Thymus (tissue), 11 donors: ENCODE data around the gene UNC5C. TPM values are rescaled to one million over a fixed set of nuclear protein-coding genes. Genes with fewer than 3 reads are reported as not detected.

Source experiments
- DNase-seq, 9 donors: peaks; one replicate each; pipeline ENCODE4 v3.0.0-alpha.2; 2013; ENCODE audit warnings: low spot score in 9 of 9, low read depth in 6 of 9, missing footprints in 1 of 9
- H3K27ac ChIP-seq, 2 donors: one replicate each; pipeline ENCODE4 v1.5.1; 2013; ENCODE audit warnings: control low read depth in 1 of 2, low read depth in 1 of 2, low read length in 1 of 2, mild to moderate bottlenecking in 1 of 2, moderate library complexity in 1 of 2
- H3K27me3 ChIP-seq, 2 donors: one replicate each; pipeline ENCODE4 v1.5.1; 2013; ENCODE audit warnings: low read length in 1 of 2; ENCODE audit not compliant: control insufficient read depth in 2 of 2, insufficient read depth in 1 of 2
- H3K36me3 ChIP-seq, 2 donors: one replicate each; pipeline ENCODE4 v1.5.1; 2013; ENCODE audit warnings: low read length in 1 of 2, mild to moderate bottlenecking in 1 of 2, moderate library complexity in 1 of 2; ENCODE audit not compliant: control insufficient read depth in 2 of 2, insufficient read depth in 2 of 2
- H3K4me1 ChIP-seq, 2 donors: one replicate each; pipeline ENCODE4 v1.5.1; 2013; ENCODE audit warnings: low read length in 2 of 2; ENCODE audit not compliant: control insufficient read depth in 2 of 2, insufficient read depth in 2 of 2
- H3K4me3 ChIP-seq, 2 donors: one replicate each; pipeline ENCODE4 v1.5.1; 2013; ENCODE audit warnings: low read length in 2 of 2, control low read depth in 1 of 2, mild to moderate bottlenecking in 1 of 2
- H3K9me3 ChIP-seq, 2 donors: one replicate each; pipeline ENCODE4 v1.5.1; 2013; ENCODE audit warnings: low read length in 1 of 2, mild to moderate bottlenecking in 1 of 2; ENCODE audit not compliant: control insufficient read depth in 2 of 2, insufficient read depth in 1 of 2
- WGBS: extraction: QIAGEN DNeasy Blood & Tissue Kit; methylation state at CpG from one replicate; pipeline ENCODE4 v1.1.7; 2013; 5-methylcytosine and 5-hydroxymethylcytosine counted together
- polyA plus RNA-seq: library from polyadenylated mRNA; stranded (reverse); fragments of 200-250 nt; gene quantifications from one replicate; pipeline ENCODE4 v1.2.3, GENCODE V29; 2013
- total RNA-seq: library from RNA; stranded (reverse); fragments of 120-200 nt; gene quantifications from one replicate; pipeline ENCODE4 v1.2.4, GENCODE V29; 2013
- donor health status: healthy.

Gene UNC5C
- total and polyA plus RNA-seq, 2 donors: 0.98 to 1.8 TPM

DNA sequence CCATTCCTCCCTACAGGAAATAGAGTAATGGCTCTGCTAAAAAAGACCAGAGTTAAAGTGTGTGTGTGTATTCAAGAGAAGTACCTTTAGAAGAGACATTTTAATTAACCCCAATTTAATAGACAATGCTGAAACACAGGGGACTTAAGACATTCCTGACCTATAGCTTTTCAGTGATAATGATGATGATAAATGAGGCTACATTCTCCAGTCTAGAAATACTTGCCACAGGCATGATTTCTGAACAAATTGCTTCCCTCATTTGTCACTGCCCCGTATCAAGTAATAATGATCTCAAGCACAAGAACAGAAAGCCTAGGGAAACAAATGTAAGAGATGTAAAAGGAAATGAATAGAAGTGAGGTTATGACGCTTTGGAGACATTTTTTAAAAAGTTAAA lies 117.1 kb downstream of the UNC5C start:
- no peaks in the 10 kb centered on the region for H3K36me3 ChIP-seq
- DNase-seq: no peak
- no peak overlapping the region for H3K4me3 ChIP-seq
- no peaks in the 10 kb centered on the region for H3K9me3 ChIP-seq
- 97% methylated on average over 2 of the region's 2 CpGs for WGBS
- no peaks in the 10 kb centered on the region for H3K27me3 ChIP-seq
- H3K27ac ChIP-seq: no peak overlapping the region
- H3K4me1 ChIP-seq: no peaks in the 10 kb centered on the region

DNA sequence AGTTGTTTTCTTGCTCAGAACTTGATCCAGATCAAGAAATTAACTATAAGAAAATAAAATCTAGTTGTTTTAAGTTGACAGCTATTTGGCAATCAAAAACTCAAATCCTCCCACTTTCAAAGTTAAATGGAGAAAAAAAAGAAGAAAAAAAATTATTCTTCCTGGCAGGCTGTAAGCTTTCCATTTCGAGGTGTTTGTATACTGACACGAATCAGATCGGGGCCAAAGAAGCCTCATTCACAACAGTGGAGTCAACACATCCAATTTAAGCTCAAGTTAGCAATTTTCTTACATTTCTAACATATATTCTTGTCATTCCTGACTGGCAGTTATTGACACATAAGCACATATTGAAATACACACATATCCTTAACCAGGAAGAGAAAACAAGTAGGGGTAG lies 119.4 kb downstream of the UNC5C start:
- no peaks in the 10 kb centered on the region for H3K36me3 ChIP-seq
- H3K4me1 ChIP-seq: no peaks in the 10 kb centered on the region
- no peaks in the 10 kb centered on the region for H3K27me3 ChIP-seq
- no peak for DNase-seq
- H3K4me3 ChIP-seq: no peak overlapping the region
- H3K9me3 ChIP-seq: no peaks in the 10 kb centered on the region
- WGBS: 95% methylated on average over 3 of the region's 3 CpGs
- H3K27ac ChIP-seq: no peak overlapping the region

DNA sequence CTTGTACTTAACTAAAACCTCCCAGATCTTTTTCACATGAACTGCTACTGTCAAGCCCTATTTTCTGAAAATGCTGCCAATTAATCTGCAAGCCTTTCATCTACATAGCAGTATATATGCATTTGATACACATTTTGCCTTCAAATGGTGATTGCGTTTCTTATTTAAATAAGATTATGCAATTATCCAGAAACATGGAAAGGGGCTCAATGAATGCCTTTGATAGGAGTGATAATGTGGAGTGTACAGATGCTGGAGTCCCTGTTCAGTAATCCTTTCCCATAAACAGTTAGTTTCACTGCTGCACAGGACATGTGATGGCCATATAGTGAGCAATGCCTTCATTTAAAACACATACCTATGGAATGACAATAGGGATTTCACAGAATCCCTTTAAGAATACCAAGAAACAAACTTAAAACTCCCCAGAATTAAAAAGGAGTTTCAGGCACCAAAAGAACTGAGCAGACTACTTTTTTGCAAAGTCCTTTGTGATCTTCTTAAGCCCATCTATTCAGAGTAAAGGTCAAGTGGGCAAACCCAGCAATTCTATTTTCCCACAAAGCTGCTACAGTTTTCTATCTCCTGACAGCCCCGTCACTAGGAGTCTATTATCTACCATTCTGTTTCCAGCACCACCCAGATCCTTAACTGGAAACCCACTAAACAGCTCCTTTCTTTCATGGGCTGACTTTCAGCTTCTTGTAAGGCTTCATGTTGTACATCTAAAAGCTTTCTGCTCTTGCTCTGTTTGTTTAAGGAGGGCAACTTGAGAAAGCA lies 120.3 kb downstream of the UNC5C start:
- Histone ChIP-seq H3K9me3 (no peaks in the 10 kb centered on the region), H3K27ac (no peak overlapping the region), H3K27me3 (no peaks in the 10 kb centered on the region), H3K4me1 (no peaks in the 10 kb centered on the region), H3K4me3 (no peak overlapping the region), H3K36me3 (no peaks in the 10 kb centered on the region)
- DNase-seq: no peak
- 95% methylated on average over 2 of the region's 2 CpGs for WGBS

GRCh38 chr4:95426455-95426854 lies 122.3 kb downstream of the UNC5C start:
- Histone ChIP-seq H3K27ac (no peak overlapping the region), H3K27me3 (no peaks in the 10 kb centered on the region), H3K4me1 (no peaks in the 10 kb centered on the region), H3K4me3 (no peak overlapping the region), H3K9me3 (no peaks in the 10 kb centered on the region), H3K36me3 (no peaks in the 10 kb centered on the region)
- DNase-seq: peak in 1 of 9 donors; percentile 5
- 81% methylated on average over 4 of the region's 4 CpGs for WGBS

DNA sequence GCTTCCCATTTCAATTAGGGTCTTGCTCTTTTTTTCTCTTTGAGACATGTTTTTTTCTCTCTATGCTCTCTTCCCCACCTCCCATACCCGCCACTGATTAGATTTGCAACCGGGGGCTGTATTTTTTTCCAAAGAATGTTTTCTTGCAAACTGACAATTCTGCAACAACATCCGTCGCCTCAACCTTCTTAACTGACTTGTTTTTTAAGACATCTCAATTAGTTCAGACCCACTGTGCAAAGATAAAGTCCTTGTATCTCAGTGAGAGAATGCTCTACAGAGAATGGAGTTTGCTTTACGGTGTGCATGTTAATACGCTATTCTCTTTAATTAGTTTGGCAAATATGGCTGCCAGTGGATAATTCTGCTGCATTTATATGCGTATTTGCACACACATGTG lies 126.3 kb downstream of the UNC5C start:
- no peaks in the 10 kb centered on the region for H3K27me3 ChIP-seq
- H3K27ac ChIP-seq: no peak overlapping the region
- no peaks in the 10 kb centered on the region for H3K9me3 ChIP-seq
- H3K4me3 ChIP-seq: no peak overlapping the region
- H3K36me3 ChIP-seq: no peaks in the 10 kb centered on the region
- DNase-seq: no peak
- H3K4me1 ChIP-seq: no peaks in the 10 kb centered on the region
- WGBS: 88% methylated on average over 7 of the region's 7 CpGs

DNA sequence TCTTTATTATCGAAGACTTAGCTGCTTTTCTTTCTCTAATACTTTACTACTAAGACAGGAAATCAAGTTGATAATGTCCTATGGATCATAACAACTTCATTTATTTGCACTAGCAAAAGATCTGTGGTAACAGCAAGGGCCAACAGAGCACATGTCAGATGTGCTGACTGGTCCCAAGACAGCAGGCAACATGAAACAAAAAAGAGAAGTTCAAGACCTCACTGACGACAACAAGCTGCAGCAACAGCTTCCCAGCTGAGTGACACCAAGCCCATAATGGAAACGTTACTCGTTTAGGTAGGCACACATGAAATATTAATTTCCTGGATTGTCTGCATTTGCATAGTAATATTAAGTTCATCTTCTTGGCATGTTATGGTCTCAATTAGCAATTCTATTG lies 126.9 kb downstream of the UNC5C start:
- H3K36me3 ChIP-seq: no peaks in the 10 kb centered on the region
- H3K27me3 ChIP-seq: no peaks in the 10 kb centered on the region
- 67% methylated on average over 4 of the region's 4 CpGs for WGBS
- no peaks in the 10 kb centered on the region for H3K4me1 ChIP-seq
- H3K4me3 ChIP-seq: no peak overlapping the region
- no peak for DNase-seq
- no peak overlapping the region for H3K27ac ChIP-seq
- H3K9me3 ChIP-seq: no peaks in the 10 kb centered on the region

DNA sequence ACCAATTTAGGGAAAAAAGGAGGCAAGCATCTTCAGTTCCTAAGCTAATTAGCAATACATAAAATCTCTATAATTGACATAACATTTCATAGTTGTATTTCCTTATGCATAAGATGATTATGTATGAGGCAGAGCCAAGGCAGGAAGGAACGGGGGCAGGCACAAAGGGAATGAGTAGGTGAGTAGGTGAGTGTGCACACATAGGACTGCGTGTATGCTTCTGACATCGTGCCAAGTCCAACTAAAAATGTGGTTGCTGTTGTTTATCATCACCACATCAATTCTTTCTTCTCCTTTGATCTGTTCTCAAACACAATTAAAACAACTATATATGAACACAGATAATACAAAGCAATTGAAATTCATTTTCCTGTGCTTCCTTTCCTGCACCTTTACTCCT lies 131.2 kb downstream of the UNC5C start:
- H3K4me3 ChIP-seq: no peak overlapping the region
- no peaks in the 10 kb centered on the region for H3K4me1 ChIP-seq
- H3K9me3 ChIP-seq: no peaks in the 10 kb centered on the region
- H3K27me3 ChIP-seq: no peaks in the 10 kb centered on the region
- no peak for DNase-seq
- no peaks in the 10 kb centered on the region for H3K36me3 ChIP-seq
- WGBS: 50% methylated on average over 3 of the region's 3 CpGs
- no peak overlapping the region for H3K27ac ChIP-seq

DNA sequence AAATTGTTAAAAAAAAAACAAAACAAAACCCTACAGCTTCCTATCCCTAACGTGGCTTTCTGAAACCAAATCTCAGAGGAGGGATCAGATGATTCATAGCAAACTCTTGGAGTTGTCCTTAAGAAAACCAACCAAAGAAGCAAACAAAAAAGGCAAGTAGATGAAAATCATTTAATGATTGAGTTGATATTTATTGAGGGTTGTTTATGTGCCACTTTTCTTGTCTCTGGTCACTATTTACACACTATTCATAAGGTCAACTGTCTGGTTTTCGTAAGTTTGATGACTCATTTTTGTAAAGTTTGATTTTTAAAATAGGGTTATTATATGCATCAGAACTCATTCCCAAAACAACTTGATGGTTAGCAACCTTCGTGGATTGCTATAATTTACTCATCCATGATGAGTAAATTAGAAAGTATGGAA lies 133.4 kb downstream of the UNC5C start:
- no peaks in the 10 kb centered on the region for H3K9me3 ChIP-seq
- 81% methylated on average over 3 of the region's 3 CpGs for WGBS
- no peaks in the 10 kb centered on the region for H3K27me3 ChIP-seq
- H3K36me3 ChIP-seq: no peaks in the 10 kb centered on the region
- H3K4me3 ChIP-seq: no peak overlapping the region
- H3K27ac ChIP-seq: no peak overlapping the region
- DNase-seq: no peak
- H3K4me1 ChIP-seq: no peaks in the 10 kb centered on the region

- 61% methylated on average over 4 of the region's 4 CpGs for WGBS
Measured at GRCh38 chr4:95411371-95412088, 137.2 kb downstream of the UNC5C start.

More at GRCh38 chr4:95411371-95412088, 137.2 kb downstream of the UNC5C start:
- Histone ChIP-seq H3K4me3 (no peak overlapping the region), H3K9me3 (no peaks in the 10 kb centered on the region), H3K4me1 (no peaks in the 10 kb centered on the region), H3K27ac (no peak overlapping the region), H3K27me3 (no peaks in the 10 kb centered on the region), H3K36me3 (no peaks in the 10 kb centered on the region)
- no peak for DNase-seq
